ENCODE measurements around the gene NCCRP1.

NCCRP1 gene

GRCh38 chr19:39156326-39157230 lies 40.2 kb upstream of the NCCRP1 start:
- peak overlapping the region in 1 of 2 donors; percentile 1 for H3K9ac ChIP-seq (ENCODE audit: low read length in 2 of 2)
- no peaks in the 10 kb centered on the region for H3K27me3 ChIP-seq (ENCODE audit: control insufficient read depth in 1 of 2, insufficient read depth in 2 of 2, low read length in 2 of 2)
- no peaks in the 10 kb centered on the region for H3K9me3 ChIP-seq (ENCODE audit: control insufficient read depth in 2 of 2, low read length in 2 of 2)
- H3K27ac ChIP-seq (ENCODE audit: low read length) = no peak overlapping the region
- H3K36me3 ChIP-seq (ENCODE audit: control insufficient read depth in 2 of 2, insufficient read depth in 2 of 2, low read length in 2 of 2) = no peaks in the 10 kb centered on the region
- H3K4me3 ChIP-seq (ENCODE audit: low read length in 2 of 2) = peak overlapping the region; percentile 6 to 64
- H3K4me1 ChIP-seq (ENCODE audit: control insufficient read depth, insufficient read depth, low read length) = peaks cover 54% of the 10 kb centered on the region

DNA sequence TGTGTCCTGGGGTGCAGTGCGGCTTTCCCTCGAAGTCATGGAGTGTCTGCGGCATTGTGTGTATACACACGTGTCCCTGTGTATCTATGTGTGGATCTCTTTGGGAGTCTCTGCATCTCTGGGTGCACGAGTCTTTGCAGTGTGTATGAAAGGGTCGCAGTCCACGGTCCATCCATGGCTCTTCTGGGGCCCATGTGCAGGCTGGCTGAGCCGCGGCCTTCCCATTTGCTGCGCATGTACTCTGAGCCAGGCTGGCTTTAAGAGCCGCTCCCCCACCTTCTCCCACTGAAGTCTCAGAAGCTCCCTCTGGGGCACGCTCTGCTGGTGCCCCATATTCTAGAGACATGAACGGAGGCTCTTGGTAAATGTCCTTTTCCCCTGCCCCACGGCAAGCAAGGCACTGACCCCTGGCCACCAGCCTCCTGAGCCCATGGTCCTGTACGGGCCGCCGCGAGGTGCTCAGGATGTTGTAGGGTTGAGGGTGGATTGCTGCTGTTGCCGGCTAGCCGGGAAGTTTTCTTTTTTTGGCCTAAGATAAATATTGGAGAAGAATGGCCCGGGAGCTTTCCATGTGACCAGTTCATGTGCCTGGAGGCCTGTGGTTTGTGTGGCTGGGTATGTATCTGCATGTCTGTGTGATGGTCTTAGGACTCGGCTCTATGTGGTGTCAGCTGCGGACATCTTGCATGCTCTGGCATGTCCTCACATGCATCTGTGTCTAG lies 39.3 kb upstream of the NCCRP1 start:
- Histone ChIP-seq H3K27me3 (ENCODE audit: control insufficient read depth in 1 of 2, insufficient read depth in 2 of 2, low read length in 2 of 2) (no peaks in the 10 kb centered on the region), H3K27ac (ENCODE audit: low read length) (no peak overlapping the region), H3K4me3 (ENCODE audit: low read length in 2 of 2) (peak overlapping the region; percentile 6 to 64), H3K4me1 (ENCODE audit: control insufficient read depth, insufficient read depth, low read length) (peaks cover 56% of the 10 kb centered on the region), H3K9me3 (ENCODE audit: control insufficient read depth in 2 of 2, low read length in 2 of 2) (no peaks in the 10 kb centered on the region), H3K36me3 (ENCODE audit: control insufficient read depth in 2 of 2, insufficient read depth in 2 of 2, low read length in 2 of 2) (no peaks in the 10 kb centered on the region), H3K9ac (ENCODE audit: low read length in 2 of 2) (peak overlapping the region in 1 of 2 donors; percentile 13)

GRCh38 chr19:39157997-39158389 lies 38.8 kb upstream of the NCCRP1 start:
- H3K9me3 ChIP-seq (ENCODE audit: control insufficient read depth in 2 of 2, low read length in 2 of 2) = no peaks in the 10 kb centered on the region

GRCh38 chr19:39158646-39159260 lies 38.0 kb upstream of the NCCRP1 start:
- no peaks in the 10 kb centered on the region for H3K9me3 ChIP-seq (ENCODE audit: control insufficient read depth in 2 of 2, low read length in 2 of 2)
- H3K4me3 ChIP-seq (ENCODE audit: low read length in 2 of 2) = no peak overlapping the region
- H3K4me1 ChIP-seq (ENCODE audit: control insufficient read depth, insufficient read depth, low read length) = peaks cover 59% of the 10 kb centered on the region
- peak overlapping the region; percentile 11 for H3K27ac ChIP-seq (ENCODE audit: low read length)
- H3K27me3 ChIP-seq (ENCODE audit: control insufficient read depth in 1 of 2, insufficient read depth in 2 of 2, low read length in 2 of 2) = no peaks in the 10 kb centered on the region
- H3K36me3 ChIP-seq (ENCODE audit: control insufficient read depth in 2 of 2, insufficient read depth in 2 of 2, low read length in 2 of 2) = no peaks in the 10 kb centered on the region
- H3K9ac ChIP-seq (ENCODE audit: low read length in 2 of 2) = no peak overlapping the region

More at GRCh38 chr19:39157997-39158389, 38.8 kb upstream of the NCCRP1 start:
- Histone ChIP-seq H3K4me1 (ENCODE audit: control insufficient read depth, insufficient read depth, low read length) (peaks cover 57% of the 10 kb centered on the region), H3K27ac (ENCODE audit: low read length) (no peak overlapping the region), H3K4me3 (ENCODE audit: low read length in 2 of 2) (peak overlapping the region; percentile 6 to 64), H3K36me3 (ENCODE audit: control insufficient read depth in 2 of 2, insufficient read depth in 2 of 2, low read length in 2 of 2) (no peaks in the 10 kb centered on the region), H3K9ac (ENCODE audit: low read length in 2 of 2) (no peak overlapping the region), H3K27me3 (ENCODE audit: control insufficient read depth in 1 of 2, insufficient read depth in 2 of 2, low read length in 2 of 2) (no peaks in the 10 kb centered on the region)

DNA sequence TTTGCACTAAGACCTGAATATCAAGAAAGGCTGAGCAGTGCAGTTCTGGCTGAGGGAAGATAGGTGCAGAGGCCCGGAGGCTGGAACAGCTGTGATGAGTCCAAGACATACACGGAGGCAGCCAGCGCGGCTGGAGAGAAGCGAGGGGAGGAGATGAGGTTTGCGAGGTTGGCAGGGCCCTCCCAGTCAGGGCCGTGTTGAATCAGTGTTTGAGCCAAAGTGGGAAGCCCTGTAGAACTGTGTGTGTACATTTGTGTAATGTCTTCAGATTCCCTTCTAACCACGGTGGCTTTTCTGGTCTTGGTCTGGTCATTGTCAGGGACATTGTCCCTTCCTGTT lies 36.3 kb upstream of the NCCRP1 start:
- peak overlapping the region in 1 of 2 donors; percentile 22 for H3K4me3 ChIP-seq (ENCODE audit: low read length in 2 of 2)
- no peaks in the 10 kb centered on the region for H3K9me3 ChIP-seq (ENCODE audit: control insufficient read depth in 2 of 2, low read length in 2 of 2)
- peak overlapping the region; percentile 64 for H3K27ac ChIP-seq (ENCODE audit: low read length)
- H3K9ac ChIP-seq (ENCODE audit: low read length in 2 of 2) = peak overlapping the region; percentile 13 to 58
- no peaks in the 10 kb centered on the region for H3K27me3 ChIP-seq (ENCODE audit: control insufficient read depth in 1 of 2, insufficient read depth in 2 of 2, low read length in 2 of 2)
- peaks cover 57% of the 10 kb centered on the region for H3K4me1 ChIP-seq (ENCODE audit: control insufficient read depth, insufficient read depth, low read length)
- H3K36me3 ChIP-seq (ENCODE audit: control insufficient read depth in 2 of 2, insufficient read depth in 2 of 2, low read length in 2 of 2) = no peaks in the 10 kb centered on the region

DNA sequence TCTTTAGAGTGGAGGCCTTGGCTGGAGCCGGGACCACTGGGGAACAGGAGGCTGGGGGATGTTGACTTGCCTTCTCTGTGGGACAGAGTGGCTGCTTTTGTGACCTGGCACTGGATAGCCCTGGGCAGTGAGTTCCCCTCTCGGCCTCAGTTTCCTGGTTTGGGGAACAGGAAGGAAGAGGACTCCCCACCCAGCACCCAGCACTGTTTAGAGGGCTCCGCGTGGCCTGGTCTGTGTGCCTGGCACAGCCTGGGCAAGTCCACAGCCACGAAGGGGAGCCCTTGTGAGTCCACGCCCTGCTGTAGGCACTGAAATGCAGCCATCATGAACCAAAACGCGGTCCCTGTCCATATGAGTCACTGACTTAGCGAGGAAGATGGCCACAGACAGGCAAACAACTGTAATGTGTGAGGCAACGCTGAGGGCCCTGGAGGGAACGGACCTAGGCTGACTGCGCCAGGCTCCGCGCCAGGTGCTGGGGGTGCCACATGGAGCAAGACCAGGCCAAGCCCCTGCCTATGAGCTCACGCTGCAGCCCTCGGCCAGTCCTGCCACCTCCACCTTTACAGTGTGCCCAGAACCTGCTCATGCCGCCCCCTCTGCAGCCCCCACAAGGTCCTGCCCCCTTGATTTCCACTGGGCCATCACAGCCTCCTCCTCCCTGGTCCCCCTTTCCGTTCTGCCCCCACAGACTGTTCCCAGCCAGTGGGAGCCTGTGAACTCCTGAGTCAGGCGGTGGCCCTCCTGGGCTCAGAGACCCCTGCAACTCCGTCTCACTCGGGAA lies 35.7 kb upstream of the NCCRP1 start:
- H3K36me3 ChIP-seq (ENCODE audit: control insufficient read depth in 2 of 2, insufficient read depth in 2 of 2, low read length in 2 of 2) = no peaks in the 10 kb centered on the region
- H3K9me3 ChIP-seq (ENCODE audit: control insufficient read depth in 2 of 2, low read length in 2 of 2) = no peaks in the 10 kb centered on the region
- H3K4me1 ChIP-seq (ENCODE audit: control insufficient read depth, insufficient read depth, low read length) = peaks cover 56% of the 10 kb centered on the region
- H3K4me3 ChIP-seq (ENCODE audit: low read length in 2 of 2) = peak overlapping the region in 1 of 2 donors; percentile 22
- H3K27me3 ChIP-seq (ENCODE audit: control insufficient read depth in 1 of 2, insufficient read depth in 2 of 2, low read length in 2 of 2) = no peaks in the 10 kb centered on the region
- peak overlapping the region; percentile 13 to 58 for H3K9ac ChIP-seq (ENCODE audit: low read length in 2 of 2)
- peak overlapping the region; percentile 64 for H3K27ac ChIP-seq (ENCODE audit: low read length)

DNA sequence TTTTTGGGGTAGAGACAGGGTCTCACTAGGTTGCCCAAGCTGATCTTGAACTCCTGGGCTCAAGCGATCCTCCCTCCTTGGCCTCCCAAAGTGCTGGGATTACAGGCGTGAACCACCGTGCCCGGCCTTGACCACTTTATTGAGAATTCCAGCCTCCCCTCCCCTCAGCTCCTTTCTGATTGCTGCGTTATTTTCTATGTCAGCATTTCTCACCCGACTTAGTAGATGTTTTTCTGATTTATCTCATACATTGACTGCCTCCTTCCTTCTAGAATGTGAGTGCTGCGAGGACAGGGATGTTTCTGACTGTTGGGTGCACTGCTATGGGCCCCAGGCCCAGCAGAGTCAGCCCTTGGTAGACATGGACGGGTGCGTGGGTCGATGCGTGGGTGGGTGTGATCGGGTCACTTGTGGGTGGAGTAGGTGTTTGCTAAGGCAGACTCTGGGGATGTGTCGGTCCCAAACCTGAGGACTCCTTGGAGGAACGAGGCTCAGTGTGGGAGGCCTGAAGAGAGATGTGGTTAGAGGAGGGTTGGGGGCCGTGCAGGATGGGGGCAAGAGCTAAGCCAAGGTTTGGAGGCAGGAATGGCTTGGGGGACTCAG lies 34.2 kb upstream of the NCCRP1 start:
- Histone ChIP-seq H3K9me3 (ENCODE audit: control insufficient read depth in 2 of 2, low read length in 2 of 2) (no peaks in the 10 kb centered on the region), H3K36me3 (ENCODE audit: control insufficient read depth in 2 of 2, insufficient read depth in 2 of 2, low read length in 2 of 2) (no peaks in the 10 kb centered on the region), H3K27ac (ENCODE audit: low read length) (no peak overlapping the region), H3K9ac (ENCODE audit: low read length in 2 of 2) (no peak overlapping the region), H3K4me3 (ENCODE audit: low read length in 2 of 2) (no peak overlapping the region), H3K4me1 (ENCODE audit: control insufficient read depth, insufficient read depth, low read length) (peaks cover 48% of the 10 kb centered on the region), H3K27me3 (ENCODE audit: control insufficient read depth in 1 of 2, insufficient read depth in 2 of 2, low read length in 2 of 2) (no peaks in the 10 kb centered on the region)

DNA sequence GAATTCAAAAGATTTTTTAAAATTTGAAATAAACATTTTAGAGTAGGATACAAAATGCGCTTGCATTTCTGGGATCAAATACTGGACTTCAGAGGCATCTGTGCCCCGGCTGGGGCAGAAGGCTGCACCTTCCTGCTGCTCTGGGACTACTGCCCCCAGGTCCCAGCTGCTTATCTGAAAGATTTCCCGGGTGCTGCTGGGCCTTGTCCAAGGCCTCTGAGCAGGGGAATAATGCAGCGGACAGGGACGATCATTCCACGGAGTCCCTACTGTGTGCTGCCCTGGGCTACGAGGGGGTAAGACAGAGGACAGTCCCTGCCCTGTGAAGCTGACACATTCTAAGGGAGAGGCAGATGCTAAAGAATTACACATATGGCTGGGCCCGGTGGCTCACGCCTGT lies 33.1 kb upstream of the NCCRP1 start:
- Histone ChIP-seq H3K4me3 (ENCODE audit: low read length in 2 of 2) (no peak overlapping the region), H3K36me3 (ENCODE audit: control insufficient read depth in 2 of 2, insufficient read depth in 2 of 2, low read length in 2 of 2) (no peaks in the 10 kb centered on the region), H3K9me3 (ENCODE audit: control insufficient read depth in 2 of 2, low read length in 2 of 2) (no peaks in the 10 kb centered on the region), H3K9ac (ENCODE audit: low read length in 2 of 2) (no peak overlapping the region), H3K4me1 (ENCODE audit: control insufficient read depth, insufficient read depth, low read length) (peaks cover 37% of the 10 kb centered on the region), H3K27me3 (ENCODE audit: control insufficient read depth in 1 of 2, insufficient read depth in 2 of 2, low read length in 2 of 2) (no peaks in the 10 kb centered on the region), H3K27ac (ENCODE audit: low read length) (no peak overlapping the region)

- Histone ChIP-seq H3K27ac (ENCODE audit: low read length) (no peak overlapping the region), H3K4me1 (ENCODE audit: control insufficient read depth, insufficient read depth, low read length) (peaks cover 35% of the 10 kb centered on the region), H3K27me3 (ENCODE audit: control insufficient read depth in 1 of 2, insufficient read depth in 2 of 2, low read length in 2 of 2) (no peaks in the 10 kb centered on the region), H3K9ac (ENCODE audit: low read length in 2 of 2) (no peak overlapping the region), H3K4me3 (ENCODE audit: low read length in 2 of 2) (no peak overlapping the region), H3K36me3 (ENCODE audit: control insufficient read depth in 2 of 2, insufficient read depth in 2 of 2, low read length in 2 of 2) (no peaks in the 10 kb centered on the region), H3K9me3 (ENCODE audit: control insufficient read depth in 2 of 2, low read length in 2 of 2) (no peaks in the 10 kb centered on the region)
These were observed 32.5 kb upstream of the NCCRP1 start for GRCh38 chr19:39164289-39164688.

DNA sequence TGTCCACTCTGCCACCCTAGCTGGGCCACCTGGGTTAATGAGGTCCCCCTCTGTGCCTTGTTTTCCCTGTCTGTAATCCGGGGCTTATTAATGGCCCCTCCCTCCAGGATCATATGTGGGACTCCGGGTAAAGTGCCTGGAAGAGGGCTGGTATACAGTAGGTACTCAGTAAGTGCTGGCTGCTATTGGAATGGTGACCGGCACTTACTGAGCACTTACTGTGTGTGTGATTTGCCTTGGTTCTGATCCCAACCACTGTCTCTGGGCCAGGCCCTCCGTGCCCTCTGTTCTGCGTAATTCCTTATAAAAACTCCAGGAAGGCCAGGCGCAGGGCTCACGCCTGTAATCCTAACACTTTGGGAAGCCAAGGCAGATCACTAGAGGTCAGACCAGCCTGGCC lies 30.9 kb upstream of the NCCRP1 start:
- no peaks in the 10 kb centered on the region for H3K9me3 ChIP-seq (ENCODE audit: control insufficient read depth in 2 of 2, low read length in 2 of 2)
- no peaks in the 10 kb centered on the region for H3K27me3 ChIP-seq (ENCODE audit: control insufficient read depth in 1 of 2, insufficient read depth in 2 of 2, low read length in 2 of 2)
- H3K4me1 ChIP-seq (ENCODE audit: control insufficient read depth, insufficient read depth, low read length) = peaks cover 22% of the 10 kb centered on the region
- H3K9ac ChIP-seq (ENCODE audit: low read length in 2 of 2) = no peak overlapping the region
- H3K4me3 ChIP-seq (ENCODE audit: low read length in 2 of 2) = no peak overlapping the region
- peaks cover 5 to 6% of the 10 kb centered on the region in 2 donors for H3K36me3 ChIP-seq (ENCODE audit: control insufficient read depth in 2 of 2, insufficient read depth in 2 of 2, low read length in 2 of 2)
- H3K27ac ChIP-seq (ENCODE audit: low read length) = no peak overlapping the region
